NCI-H2227 treated with DMSO at 0.1 percent for 48 hours (cell line): ENCODE measurements around the gene SERPINB6.
"Not testable (repeated sequence)": the region's sequence is repeated elsewhere in the genome, so short reads cannot be mapped to it uniquely, and the experiment has no call there.

ENCODE experiments used
- DNase-seq: peaks from one replicate; lab custom pipeline; 2025; lab: John Stamatoyannopoulos, UW

Gene SERPINB6

GRCh38 chr6:2938632-2939083 is 32.7 kb downstream of the SERPINB6 start:
- DNase-seq, result no peak

GRCh38 chr6:2938004-2938631 is 33.2 kb downstream of the SERPINB6 start:
- DNase-seq, result no peak

- DNase-seq, result no peak
Observed at GRCh38 chr6:2937627-2938003, 33.8 kb downstream of the SERPINB6 start.

DNA sequence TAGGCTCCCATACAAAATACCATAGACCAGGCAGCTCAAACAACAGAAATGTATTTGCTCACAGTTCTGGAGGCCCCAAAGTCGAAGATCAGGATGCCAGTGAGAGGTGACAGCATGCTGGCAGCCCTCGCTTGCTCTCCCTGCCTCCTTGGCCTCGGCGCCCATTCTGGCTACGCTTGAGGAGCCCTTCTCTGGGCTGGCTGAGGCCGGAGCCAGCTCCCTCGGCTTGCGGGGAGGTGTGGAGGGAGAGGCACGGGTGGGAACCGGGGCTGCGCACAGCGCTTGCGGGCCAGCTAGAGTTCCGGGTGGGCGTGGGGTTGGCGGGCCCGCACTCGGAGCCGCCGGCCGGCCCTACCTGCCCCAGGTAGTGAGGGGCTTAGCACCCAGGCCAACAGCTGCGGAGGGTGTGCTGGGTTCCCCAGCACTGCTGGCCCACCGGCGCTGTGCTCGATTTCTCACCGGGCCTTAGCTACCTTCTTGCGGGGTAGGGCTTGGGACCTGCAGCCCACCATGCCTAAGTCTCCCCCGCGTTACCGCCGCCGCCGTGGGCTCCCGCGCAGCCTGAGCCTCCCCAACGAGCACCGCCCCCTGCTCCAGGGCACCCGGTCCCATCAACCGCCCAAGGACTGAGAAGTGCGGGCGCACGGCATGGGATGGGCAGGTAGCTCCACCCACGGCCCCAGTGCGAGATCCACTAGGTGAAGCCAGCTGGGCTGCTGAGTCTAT is 35.6 kb downstream of the SERPINB6 start:
- DNase-seq, result no peak

GRCh38 chr6:2934057-2934456 is 37.3 kb downstream of the SERPINB6 start:
- no peak for DNase-seq

GRCh38 chr6:2932911-2933310 is 38.5 kb downstream of the SERPINB6 start:
- DNase-seq, result not testable (repeated sequence)

DNA sequence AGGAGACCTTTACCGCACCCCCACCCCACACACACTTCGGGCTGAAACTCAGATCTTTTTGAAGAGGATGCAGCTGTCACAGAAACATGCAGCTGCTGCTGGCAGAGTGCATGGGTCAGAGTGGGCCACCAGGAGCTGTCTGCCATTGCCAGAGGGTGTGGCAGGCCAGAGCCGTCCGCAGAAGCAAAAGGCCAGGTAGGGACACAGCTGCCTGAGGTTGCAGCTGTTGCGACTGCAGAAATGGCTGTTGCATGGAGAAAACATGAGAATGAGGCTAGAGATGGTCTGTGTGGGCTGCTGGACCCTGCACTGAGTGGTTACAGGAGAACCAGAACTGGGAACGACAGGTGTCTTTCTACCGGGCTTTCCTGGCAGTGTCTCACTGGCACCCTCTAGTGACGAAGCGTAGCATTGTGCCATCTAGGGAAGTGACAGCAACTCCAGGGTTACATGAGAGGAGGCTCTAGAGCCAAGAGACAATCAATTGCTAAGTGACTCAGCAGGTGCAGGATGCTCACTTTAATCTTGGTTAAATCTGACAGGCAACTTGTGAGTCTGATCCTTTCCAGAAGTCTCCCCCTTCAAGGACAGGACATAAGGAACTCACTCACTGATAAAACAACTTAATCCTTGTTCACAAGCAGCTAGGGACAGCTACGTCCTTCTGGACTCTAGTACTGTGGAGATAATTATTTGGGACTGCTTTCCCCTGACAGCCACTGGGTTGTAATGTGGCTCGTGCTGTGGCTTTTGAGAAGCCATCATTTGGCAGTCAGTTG is 39.2 kb downstream of the SERPINB6 start:
- peak; percentile 77 for DNase-seq

GRCh38 chr6:2931055-2931454 is 40.3 kb downstream of the SERPINB6 start:
- no peak for DNase-seq

DNA sequence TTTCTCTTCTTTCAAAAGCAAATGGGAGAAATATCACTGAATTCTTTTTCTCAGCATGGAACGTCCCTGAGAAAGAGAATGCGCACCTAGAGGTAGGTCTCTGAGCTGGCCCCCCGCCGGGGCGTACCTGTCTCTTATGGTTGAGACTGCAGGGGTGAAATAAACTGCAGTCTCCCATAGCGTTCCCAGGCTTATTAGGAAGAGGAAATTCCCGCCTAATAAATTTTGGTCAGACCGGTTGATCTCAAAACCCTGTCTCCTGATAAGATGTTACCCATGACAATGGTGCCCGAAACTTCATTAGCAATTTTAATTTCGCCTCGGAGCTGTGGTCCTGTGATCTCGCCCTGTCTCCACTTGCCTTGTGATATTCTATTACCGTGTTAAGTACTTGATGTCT is 43.4 kb downstream of the SERPINB6 start:
- DNase-seq, result not testable (repeated sequence)

DNA sequence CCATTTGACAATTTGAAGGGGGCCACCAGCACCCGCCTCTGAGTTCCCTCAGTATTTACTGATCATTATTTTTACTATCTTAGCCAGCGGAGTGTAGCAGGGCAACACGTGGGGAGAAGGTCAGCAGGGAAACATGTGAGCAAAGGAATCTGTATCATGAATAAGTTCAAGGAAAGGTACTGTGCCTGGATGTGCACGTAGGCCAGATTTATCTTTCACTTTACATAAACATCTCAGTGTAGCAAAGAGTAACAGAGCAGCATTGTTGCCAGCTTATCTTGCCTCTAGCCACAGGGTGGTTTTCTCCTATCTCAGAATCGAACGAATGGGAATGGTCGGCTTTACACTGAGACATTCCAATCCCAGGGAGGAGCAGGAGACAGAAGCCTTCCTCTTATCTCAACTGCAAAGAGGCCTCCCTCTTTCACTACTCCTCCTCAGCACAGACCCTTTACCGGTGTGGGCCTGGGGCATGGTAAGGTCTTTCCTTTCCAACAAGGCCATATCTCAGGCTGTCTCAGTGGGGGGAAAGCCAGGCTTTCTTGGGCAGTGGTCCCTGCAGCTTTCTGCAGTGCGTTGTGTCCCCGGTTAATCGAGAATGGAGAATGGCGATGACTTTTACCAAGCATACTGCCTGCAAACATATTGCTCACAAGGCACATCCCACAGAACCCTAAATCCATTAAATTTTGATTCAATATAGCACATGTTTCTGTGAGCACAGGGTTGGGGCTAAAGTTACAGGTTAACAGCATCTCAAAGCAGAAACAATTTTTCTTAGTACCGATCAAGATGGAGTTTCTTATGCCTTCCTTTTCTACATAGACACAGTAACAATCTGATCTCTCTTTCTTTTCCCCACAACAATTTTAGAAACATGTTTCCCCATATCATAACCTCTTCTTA is 45.3 kb downstream of the SERPINB6 start:
- DNase-seq, result not testable (repeated sequence)

GRCh38 chr6:2921520-2922115 is 49.7 kb downstream of the SERPINB6 start:
- DNase-seq, result no peak

GRCh38 chr6:2920671-2921112 is 50.7 kb downstream of the SERPINB6 start:
- no peak for DNase-seq

- DNase-seq, result no peak
Observed at GRCh38 chr6:2919886-2920285, 51.5 kb downstream of the SERPINB6 start.

DNA sequence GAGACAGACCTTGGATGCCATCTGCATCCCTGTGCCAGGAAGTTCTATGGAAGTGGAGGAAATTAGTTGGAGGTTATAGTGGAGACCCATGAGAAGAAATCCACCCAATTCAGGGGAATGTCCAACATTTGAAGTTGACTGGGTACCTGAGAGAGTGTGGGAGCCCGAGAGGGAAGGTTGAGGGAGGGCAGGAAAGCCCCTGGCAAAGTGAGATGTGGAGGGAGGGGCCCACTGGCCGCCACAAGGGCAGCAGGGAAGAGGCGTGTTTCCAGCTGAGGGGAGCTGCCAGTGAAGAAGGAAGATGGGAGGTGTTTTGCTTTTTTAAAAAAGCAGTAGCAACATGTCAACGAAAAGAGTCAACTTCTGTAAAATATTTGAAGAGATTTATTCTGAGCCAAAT is 52.0 kb downstream of the SERPINB6 start:
- DNase-seq, result no peak

GRCh38 chr6:2918936-2919335 is 52.4 kb downstream of the SERPINB6 start:
- DNase-seq, result no peak

DNA sequence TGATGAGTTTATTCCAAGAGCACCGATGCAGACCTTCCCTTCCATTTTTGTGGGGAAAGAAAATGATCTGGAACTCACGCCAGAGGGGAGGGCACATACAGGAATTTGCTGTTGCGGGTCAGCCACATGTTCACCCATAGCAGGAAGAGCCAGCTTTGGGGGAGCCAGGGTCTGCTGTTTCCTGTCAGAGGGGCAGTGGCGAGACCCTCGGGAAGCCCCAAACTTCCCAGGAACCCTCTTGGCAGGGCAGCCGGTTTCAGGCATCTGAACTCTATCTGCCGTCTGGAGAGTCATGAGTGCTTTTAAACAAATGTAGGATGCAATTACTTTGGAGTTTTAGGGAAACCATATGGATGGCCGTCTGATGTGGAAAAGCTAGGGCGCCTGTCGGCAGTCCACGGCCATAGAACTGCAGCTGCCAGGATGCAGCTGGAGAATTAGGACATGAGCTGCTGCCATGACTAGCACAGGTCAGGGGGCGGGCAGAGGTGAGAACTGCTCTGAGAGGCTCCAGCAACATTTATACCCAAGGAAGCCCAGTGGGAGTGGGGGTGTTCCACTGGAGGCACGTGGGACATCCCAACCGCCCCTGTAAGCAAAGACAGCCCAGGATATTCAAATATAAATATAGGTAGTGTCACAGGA is 53.4 kb downstream of the SERPINB6 start:
- DNase-seq, result no peak

GRCh38 chr6:2917065-2917464 is 54.3 kb downstream of the SERPINB6 start:
- no peak for DNase-seq

DNA sequence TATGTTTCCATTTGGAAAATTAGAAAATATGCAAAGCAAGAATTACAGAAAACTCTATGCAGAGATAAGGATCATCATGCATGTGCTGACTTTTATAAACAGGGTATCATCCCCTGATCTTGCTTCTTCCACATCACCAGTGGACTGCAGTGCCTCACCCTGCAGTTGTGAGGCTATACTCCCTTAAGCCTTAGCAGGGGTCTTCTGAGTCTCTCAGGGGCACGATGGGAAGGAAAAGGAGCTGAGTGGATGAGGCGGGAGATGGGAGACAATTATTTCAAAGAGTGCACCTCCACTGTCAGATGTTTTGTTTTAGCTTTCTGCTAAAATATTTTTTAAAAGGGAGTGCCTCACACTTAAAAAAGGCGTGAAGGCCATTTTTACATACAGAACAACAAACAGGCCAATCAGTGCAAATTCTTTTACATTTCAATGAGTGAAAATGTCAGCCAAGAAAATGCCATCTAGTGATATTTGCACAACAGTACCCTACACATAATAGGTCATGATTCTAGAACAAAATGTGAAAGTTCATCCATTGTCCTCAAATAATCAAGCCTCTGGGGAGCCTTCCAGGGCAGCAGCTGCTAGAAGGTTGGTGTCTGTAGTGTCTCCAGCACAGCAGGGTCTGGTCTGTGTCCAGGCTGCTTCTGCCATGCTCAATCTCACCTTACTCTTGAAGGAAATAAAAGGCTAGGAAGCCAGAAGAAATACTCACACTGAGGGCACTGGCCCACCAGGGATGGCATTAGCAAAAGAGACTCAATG is 55.0 kb downstream of the SERPINB6 start:
- no peak for DNase-seq

- DNase-seq, result no peak
Observed at GRCh38 chr6:2915150-2915549, 56.2 kb downstream of the SERPINB6 start.

- no peak for DNase-seq
Observed at GRCh38 chr6:2914318-2914660, 57.1 kb downstream of the SERPINB6 start.
